ENCODE results near the gene DHRS13.

- no peak for TF ChIP-seq CTCF (conservative IDR thresholded peaks at IDR 0.05; ENCODE audit: low read length)
- TF ChIP-seq EZH2phosphoT487 (IDR thresholded peaks at IDR 0.05; ENCODE audit: borderline replicate concordance, low read depth, low read length), result no peak
These were observed 7.7 kb upstream of the DHRS13 start for GRCh38 chr17:28910534-28910933.
